ENCODE results near the gene TRAPPC5.
A peak's percentile ranks its signal among the peaks of the same experiment; 100 is the strongest.

TRAPPC5 gene

GRCh38 chr19:7633698-7634097 lies 46.9 kb upstream of the TRAPPC5 start, which contains the start of gene PCP2:
Gene PCP2 (minus strand): TSS chr19:7633719. CDS start chr19:7633457, 262 bp downstream.
- H3K27ac ChIP-seq (ENCODE audit: low read length): no peak within 1 kb of the TSS
- no peaks in the 10 kb centered on the region for H4K20me1 ChIP-seq (ENCODE audit: insufficient read depth, low read length)
- H3K27me3 ChIP-seq (ENCODE audit: low read depth, low read length): no peaks in the 10 kb centered on the region
- H3K4me2 ChIP-seq (ENCODE audit: low read length): no peak within 1 kb of the TSS
- TF ChIP-seq CTCF (IDR thresholded peaks at IDR 0.05; ENCODE audit: low read depth, low read length) (no peak), EZH2phosphoT487 (IDR thresholded peaks at IDR 0.05; ENCODE audit: low read depth) (no peak)
- no peak within 1 kb of the TSS for H3K4me3 ChIP-seq (ENCODE audit: low read length)
- H3K36me3 ChIP-seq (replicated peaks; ENCODE audit: low read depth, low read length): peaks cover 5% of the 10 kb centered on the region
- H3K4me1 ChIP-seq (ENCODE audit: low read length): peaks cover 19% of the 10 kb centered on the region
- H2AFZ ChIP-seq (ENCODE audit: low read depth, low read length): no peak within 1 kb of the TSS
- H3K9me3 ChIP-seq (ENCODE audit: insufficient read depth, low read length): no peaks in the 10 kb centered on the region
- H3K9ac ChIP-seq (ENCODE audit: low read length): no peak within 1 kb of the TSS
- peaks cover 48% of the 10 kb centered on the region for H3K79me2 ChIP-seq (ENCODE audit: low read length)

GRCh38 chr19:7635670-7636069 lies 45.0 kb upstream of the TRAPPC5 start:
- no peak overlapping the region for H3K4me2 ChIP-seq (ENCODE audit: low read length)
- H3K27me3 ChIP-seq (ENCODE audit: low read depth, low read length): no peaks in the 10 kb centered on the region
- no peak for TF ChIP-seq EZH2phosphoT487 (IDR thresholded peaks at IDR 0.05; ENCODE audit: low read depth)
- peaks cover 15% of the 10 kb centered on the region for H3K4me1 ChIP-seq (ENCODE audit: low read length)
- no peak overlapping the region for H3K9ac ChIP-seq (ENCODE audit: low read length)
- H3K36me3 ChIP-seq (replicated peaks; ENCODE audit: low read depth, low read length): peaks cover 22% of the 10 kb centered on the region
- H4K20me1 ChIP-seq (ENCODE audit: insufficient read depth, low read length): peaks cover 7% of the 10 kb centered on the region; the same call in 1 of the 2 replicates
- H3K9me3 ChIP-seq (ENCODE audit: insufficient read depth, low read length): no peaks in the 10 kb centered on the region
- peaks cover 46% of the 10 kb centered on the region for H3K79me2 ChIP-seq (ENCODE audit: low read length)
- H3K27ac ChIP-seq (ENCODE audit: low read length): no peak overlapping the region
- no peak overlapping the region for H2AFZ ChIP-seq (ENCODE audit: low read depth, low read length)
- no peak overlapping the region for H3K4me3 ChIP-seq (ENCODE audit: low read length)

- H3K4me2 ChIP-seq (ENCODE audit: low read length): peak overlapping the region; percentile 92
- peaks cover 7% of the 10 kb centered on the region; the same call in 1 of the 2 replicates for H4K20me1 ChIP-seq (ENCODE audit: insufficient read depth, low read length)
- peaks cover 13% of the 10 kb centered on the region for H3K4me1 ChIP-seq (ENCODE audit: low read length)
- H3K27me3 ChIP-seq (ENCODE audit: low read depth, low read length): no peaks in the 10 kb centered on the region
- no peak overlapping the region for H3K9ac ChIP-seq (ENCODE audit: low read length)
- peak overlapping the region; percentile 92 for H3K4me3 ChIP-seq (ENCODE audit: low read length)
- TF ChIP-seq CTCF (IDR thresholded peaks at IDR 0.05; ENCODE audit: low read depth, low read length) (no peak), EZH2phosphoT487 (IDR thresholded peaks at IDR 0.05; ENCODE audit: low read depth) (no peak)
- no peak overlapping the region for H3K27ac ChIP-seq (ENCODE audit: low read length)
- peaks cover 41% of the 10 kb centered on the region for H3K79me2 ChIP-seq (ENCODE audit: low read length)
- peak overlapping the region; percentile 87; the same call in 1 of the 2 replicates for H2AFZ ChIP-seq (ENCODE audit: low read depth, low read length)
- no peaks in the 10 kb centered on the region for H3K9me3 ChIP-seq (ENCODE audit: insufficient read depth, low read length)
- H3K36me3 ChIP-seq (replicated peaks; ENCODE audit: low read depth, low read length): peaks cover 22% of the 10 kb centered on the region
Observed at GRCh38 chr19:7636317-7636690, 44.3 kb upstream of the TRAPPC5 start.

GRCh38 chr19:7636691-7637373 lies 43.8 kb upstream of the TRAPPC5 start, which contains the start of gene STXBP2:
Gene STXBP2 (plus strand): TSS chr19:7637110. CDS start chr19:7637150, 40 bp downstream.
- Histone ChIP-seq H3K27ac (ENCODE audit: low read length) (peak within 1 kb of the TSS; percentile 32), H3K4me2 (ENCODE audit: low read length) (peak within 1 kb of the TSS; percentile 92), H3K27me3 (ENCODE audit: low read depth, low read length) (no peaks in the 10 kb centered on the region), H3K9ac (ENCODE audit: low read length) (peak within 1 kb of the TSS; percentile 87), H3K4me3 (ENCODE audit: low read length) (peak within 1 kb of the TSS; percentile 92), H3K36me3 (replicated peaks; ENCODE audit: low read depth, low read length) (peaks cover 19% of the 10 kb centered on the region), H3K4me1 (ENCODE audit: low read length) (peaks cover 13% of the 10 kb centered on the region), H3K79me2 (ENCODE audit: low read length) (peaks cover 38% of the 10 kb centered on the region), H4K20me1 (ENCODE audit: insufficient read depth, low read length) (peaks cover 7% of the 10 kb centered on the region; the same call in 1 of the 2 replicates), H3K9me3 (ENCODE audit: insufficient read depth, low read length) (no peaks in the 10 kb centered on the region), H2AFZ (ENCODE audit: low read depth, low read length) (peak within 1 kb of the TSS; percentile 87)
- no peak for TF ChIP-seq EZH2phosphoT487 (IDR thresholded peaks at IDR 0.05; ENCODE audit: low read depth)
- TF ChIP-seq CTCF (IDR thresholded peaks at IDR 0.05; ENCODE audit: low read depth, low read length): no peak

Measured in OCI-LY3 (cell line).